Chondrocyte (in vitro differentiated cells): ENCODE data around the gene PIK3R1. TPM values are rescaled to one million over a fixed set of nuclear protein-coding genes. Genes with fewer than 3 reads are reported as not detected.

ENCODE experiments used
- DNase-seq: peaks from one replicate; pipeline ENCODE4 v3.0.0; 2021; ENCODE audit warnings: mixed read lengths, low spot score
- H3K27ac Mint-ChIP-seq: one replicate; pipeline ENCODE4 v1.8.0; 2021; ENCODE audit warnings: mild to moderate bottlenecking, moderate library complexity, mixed read lengths; ENCODE audit not compliant: unreplicated experiment
- H3K27me3 Mint-ChIP-seq: 2 replicates; pipeline ENCODE4 v1.8.0; 2021; ENCODE audit warnings: low read depth, mixed read lengths
- H3K36me3 Mint-ChIP-seq: 2 replicates; pipeline ENCODE4 v1.8.0; 2021; ENCODE audit warnings: low read depth, mixed read lengths
- H3K4me1 Mint-ChIP-seq: 2 replicates; pipeline ENCODE4 v1.8.0; 2021; ENCODE audit warnings: low read depth, mild to moderate bottlenecking, mixed read lengths
- H3K4me3 Mint-ChIP-seq: one replicate; pipeline ENCODE4 v1.8.0; 2021; ENCODE audit warnings: mild to moderate bottlenecking, moderate library complexity, mixed read lengths; ENCODE audit not compliant: unreplicated experiment
- H3K9me3 Mint-ChIP-seq: 2 replicates; pipeline ENCODE4 v1.8.0; 2021; ENCODE audit warnings: low read depth, mixed read lengths
- total RNA-seq: library from RNA; stranded (reverse); gene quantifications from 3 replicates; pipeline ENCODE4 v1.2.1, GENCODE V29; 2021
- TF ChIP-seq, protein P1 (sequence below): fragments of 200-600 bp; sonication (generic); IDR thresholded peaks from 2 replicates; pipeline ENCODE4 v1.5.0; 2021; ENCODE audit warnings: antibody characterized with exemption, mild to moderate bottlenecking, moderate library complexity

The PIK3R1 gene
- total RNA-seq, 1 donor from 2014 or later = 60.7 TPM

DNA sequence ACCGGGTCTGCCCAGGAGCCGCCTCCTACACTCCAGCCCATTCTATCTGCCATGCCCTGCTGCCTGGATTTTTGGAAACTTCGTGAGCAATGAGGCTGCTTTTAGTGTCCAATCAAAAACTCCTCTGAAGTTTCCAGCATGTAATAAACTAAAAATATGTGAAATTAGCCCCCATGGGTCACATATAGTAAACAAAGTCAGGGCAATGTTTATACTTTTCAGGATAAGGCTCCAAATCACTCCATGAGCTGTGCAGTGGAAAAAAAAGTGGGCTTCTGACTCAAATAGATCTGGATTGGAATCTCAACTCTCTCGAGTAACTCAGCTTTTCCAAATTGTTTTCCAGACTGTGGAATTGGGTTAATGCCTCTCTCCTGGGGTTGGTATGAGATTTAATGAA is 68.2 kb downstream of the PIK3R1 start:
- peaks cover 42% of the 10 kb centered on the region for H3K4me1 Mint-ChIP-seq
- no peak overlapping the region for H3K27ac Mint-ChIP-seq
- no peaks in the 10 kb centered on the region for H3K27me3 Mint-ChIP-seq
- H3K36me3 Mint-ChIP-seq = peaks cover 19% of the 10 kb centered on the region
- no peaks in the 10 kb centered on the region for H3K9me3 Mint-ChIP-seq
- no peak overlapping the region for H3K4me3 Mint-ChIP-seq
- TF ChIP-seq, protein P1, sequence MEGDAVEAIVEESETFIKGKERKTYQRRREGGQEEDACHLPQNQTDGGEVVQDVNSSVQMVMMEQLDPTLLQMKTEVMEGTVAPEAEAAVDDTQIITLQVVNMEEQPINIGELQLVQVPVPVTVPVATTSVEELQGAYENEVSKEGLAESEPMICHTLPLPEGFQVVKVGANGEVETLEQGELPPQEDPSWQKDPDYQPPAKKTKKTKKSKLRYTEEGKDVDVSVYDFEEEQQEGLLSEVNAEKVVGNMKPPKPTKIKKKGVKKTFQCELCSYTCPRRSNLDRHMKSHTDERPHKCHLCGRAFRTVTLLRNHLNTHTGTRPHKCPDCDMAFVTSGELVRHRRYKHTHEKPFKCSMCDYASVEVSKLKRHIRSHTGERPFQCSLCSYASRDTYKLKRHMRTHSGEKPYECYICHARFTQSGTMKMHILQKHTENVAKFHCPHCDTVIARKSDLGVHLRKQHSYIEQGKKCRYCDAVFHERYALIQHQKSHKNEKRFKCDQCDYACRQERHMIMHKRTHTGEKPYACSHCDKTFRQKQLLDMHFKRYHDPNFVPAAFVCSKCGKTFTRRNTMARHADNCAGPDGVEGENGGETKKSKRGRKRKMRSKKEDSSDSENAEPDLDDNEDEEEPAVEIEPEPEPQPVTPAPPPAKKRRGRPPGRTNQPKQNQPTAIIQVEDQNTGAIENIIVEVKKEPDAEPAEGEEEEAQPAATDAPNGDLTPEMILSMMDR = no peak
- DNase-seq = no peak

- Mint-ChIP-seq H3K36me3 (peaks cover 12% of the 10 kb centered on the region), H3K4me1 (peaks cover 57% of the 10 kb centered on the region), H3K27ac (no peak overlapping the region), H3K4me3 (no peak overlapping the region), H3K9me3 (no peaks in the 10 kb centered on the region), H3K27me3 (no peaks in the 10 kb centered on the region)
- TF ChIP-seq, protein P1 = no peak
- no peak for DNase-seq
Measured at GRCh38 chr5:68285075-68285840, 69.7 kb downstream of the PIK3R1 start.

- Mint-ChIP-seq H3K9me3 (no peaks in the 10 kb centered on the region), H3K4me1 (peaks cover 63% of the 10 kb centered on the region), H3K36me3 (peaks cover 7% of the 10 kb centered on the region), H3K27ac (peak overlapping the region; percentile 58), H3K4me3 (no peak overlapping the region), H3K27me3 (no peaks in the 10 kb centered on the region)
- DNase-seq = no peak
- TF ChIP-seq, protein P1 = peak; percentile 98
Measured at GRCh38 chr5:68285851-68286611, 70.5 kb downstream of the PIK3R1 start.

DNA sequence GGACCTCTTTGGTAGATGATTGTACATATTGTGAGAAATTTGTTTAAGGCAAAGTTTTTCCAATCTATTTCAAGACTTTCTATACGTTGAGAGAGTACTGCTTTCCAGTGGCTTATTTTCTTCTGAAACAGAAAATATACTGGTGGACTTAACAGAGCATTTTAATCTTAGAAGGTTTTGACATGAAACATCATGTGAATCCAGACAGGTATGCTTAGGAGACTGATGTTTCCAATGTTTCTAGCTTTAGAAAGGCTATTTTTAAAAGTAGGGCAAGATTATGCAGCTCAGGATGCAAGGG is 71.0 kb downstream of the PIK3R1 start:
- Mint-ChIP-seq H3K4me1 (peaks cover 62% of the 10 kb centered on the region), H3K9me3 (no peaks in the 10 kb centered on the region), H3K4me3 (no peak overlapping the region), H3K36me3 (peaks cover 6% of the 10 kb centered on the region), H3K27me3 (no peaks in the 10 kb centered on the region), H3K27ac (no peak overlapping the region)
- TF ChIP-seq, protein P1 = peak; percentile 37
- no peak for DNase-seq

DNA sequence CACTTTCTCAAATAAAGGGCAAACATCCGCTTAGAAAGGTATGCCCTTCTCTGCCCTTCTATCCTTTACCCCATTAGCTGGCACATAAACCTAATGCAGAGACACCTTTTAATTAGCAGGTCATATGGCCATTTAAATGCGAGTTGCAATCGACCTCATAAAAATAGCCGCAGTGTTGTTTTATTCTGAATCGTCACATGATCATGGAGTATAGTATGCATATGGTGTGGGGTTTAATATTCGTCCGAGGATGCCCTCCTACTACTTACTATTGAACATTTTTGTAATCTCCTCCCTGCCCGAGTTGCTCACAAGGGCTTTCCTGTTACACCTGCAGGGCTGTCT is 72.0 kb downstream of the PIK3R1 start:
- no peaks in the 10 kb centered on the region for H3K27me3 Mint-ChIP-seq

More for the DNA sequence above, 72.0 kb downstream of the PIK3R1 start:
- DNase-seq = no peak
- Mint-ChIP-seq H3K27ac (peak overlapping the region; percentile 96), H3K4me3 (peak overlapping the region; percentile 82), H3K36me3 (no peaks in the 10 kb centered on the region), H3K4me1 (peaks cover 69% of the 10 kb centered on the region), H3K9me3 (no peaks in the 10 kb centered on the region)
- TF ChIP-seq, protein P1 = no peak
